Measurements from ENCODE around the gene ANKRD65. TPM values are rescaled to one million over a fixed set of nuclear protein-coding genes. Genes with fewer than 3 reads are reported as not detected.
"Not testable (repeated sequence)": the region's sequence is repeated elsewhere in the genome, so short reads cannot be mapped to it uniquely, and the experiment has no call there.

ANKRD65 gene
- polyA plus RNA-seq, 3 donors, result 9.0 to 15.7 (median 12.0) TPM

DNA sequence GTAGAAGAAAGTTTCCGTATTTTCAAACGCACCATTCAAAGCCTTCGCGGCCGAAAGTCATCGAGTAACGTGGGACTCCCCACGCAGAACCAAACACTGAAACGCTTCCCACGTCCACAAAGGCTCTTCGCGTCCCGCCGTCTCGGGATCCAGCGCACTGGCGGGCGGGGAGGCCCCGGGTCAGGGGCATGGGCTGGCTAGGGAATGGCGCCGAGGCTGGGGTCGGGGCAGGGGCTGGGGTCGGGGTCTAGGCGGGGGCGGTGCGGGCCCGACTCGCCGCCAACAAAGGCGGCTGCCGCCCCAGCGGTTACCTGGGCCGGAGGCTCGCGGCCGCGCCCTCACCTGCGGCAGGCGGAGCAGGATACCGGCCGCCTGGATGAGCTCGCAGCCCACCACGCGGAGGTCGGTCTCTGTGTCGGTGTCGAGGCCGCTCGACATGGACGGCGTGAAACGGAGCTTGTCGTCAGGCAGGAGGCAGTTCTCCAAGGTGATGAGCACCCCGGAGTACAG is 22.3 kb downstream of the ANKRD65 start:
- no peak for DNase-seq

DNA sequence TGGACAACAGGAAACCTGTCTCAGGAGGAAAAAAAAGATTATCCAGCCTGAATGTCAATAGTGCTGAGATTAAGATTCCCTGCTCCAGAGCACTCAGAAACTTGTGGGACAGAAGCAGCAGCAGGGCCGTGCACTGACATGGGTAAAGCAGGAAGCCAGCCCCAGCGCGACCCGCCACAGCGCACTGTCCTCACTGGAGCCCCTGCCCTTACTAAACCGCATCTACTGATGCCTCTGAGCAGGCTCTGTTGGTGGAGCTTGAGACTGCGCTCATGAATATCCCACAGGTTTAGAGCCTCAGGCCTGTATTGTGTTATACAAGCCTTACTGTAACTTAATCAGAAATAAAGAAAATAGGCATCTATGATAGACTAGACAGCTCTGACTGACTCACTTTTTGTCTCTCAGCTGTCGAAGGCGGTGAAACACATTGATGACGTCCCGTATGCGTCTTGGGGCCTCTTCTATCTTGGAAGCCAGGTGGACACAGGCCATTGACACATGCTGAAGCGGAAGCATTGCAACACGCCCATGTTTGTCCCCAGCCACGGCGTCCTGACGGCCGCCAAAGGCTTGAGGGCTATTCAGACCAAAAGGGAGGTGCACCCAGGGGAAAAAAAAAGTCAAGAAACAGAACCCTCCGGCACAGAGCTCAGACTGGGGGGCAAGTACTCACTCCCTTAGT is 23.1 kb downstream of the ANKRD65 start:
- no peak for DNase-seq

DNA sequence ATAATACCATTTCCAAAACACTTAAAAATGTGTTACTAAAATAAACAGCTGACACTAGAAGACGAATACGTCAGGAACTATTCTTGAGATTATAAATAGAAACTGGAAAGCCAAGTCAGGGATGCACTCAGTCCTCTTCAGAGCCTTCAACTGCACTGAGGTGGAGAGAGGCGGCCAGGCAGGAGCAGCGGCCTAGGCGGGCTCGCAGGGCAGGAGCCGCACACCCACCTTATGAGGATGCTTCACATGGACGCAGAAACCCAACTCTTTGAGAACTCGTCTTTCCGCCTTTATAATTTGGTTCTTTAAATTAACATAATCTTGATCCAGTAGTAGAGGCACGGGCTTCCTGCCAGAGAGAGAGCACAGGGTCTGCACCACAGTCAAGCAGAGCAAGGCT is 25.9 kb downstream of the ANKRD65 start:
- DNase-seq, result no peak

DNA sequence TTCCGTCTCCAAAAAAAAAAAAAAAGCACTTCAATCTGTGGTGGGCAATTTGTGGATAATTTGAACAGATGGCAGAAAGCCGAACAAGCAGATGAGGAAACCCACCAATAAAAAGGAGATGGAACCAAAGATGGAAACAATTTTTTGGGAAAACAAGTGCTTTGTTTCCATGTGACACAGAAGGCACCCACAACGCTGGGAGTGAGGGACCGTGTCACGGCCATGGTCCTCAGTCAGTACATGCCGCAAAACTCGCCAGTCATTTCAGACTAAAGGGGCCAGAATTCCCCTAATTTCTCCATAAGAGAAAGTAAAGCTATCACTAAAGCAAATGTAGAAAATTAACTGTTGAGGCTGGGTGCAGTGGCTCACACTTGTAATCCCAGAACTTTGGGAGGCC is 27.0 kb downstream of the ANKRD65 start:
- no peak for DNase-seq

DNA sequence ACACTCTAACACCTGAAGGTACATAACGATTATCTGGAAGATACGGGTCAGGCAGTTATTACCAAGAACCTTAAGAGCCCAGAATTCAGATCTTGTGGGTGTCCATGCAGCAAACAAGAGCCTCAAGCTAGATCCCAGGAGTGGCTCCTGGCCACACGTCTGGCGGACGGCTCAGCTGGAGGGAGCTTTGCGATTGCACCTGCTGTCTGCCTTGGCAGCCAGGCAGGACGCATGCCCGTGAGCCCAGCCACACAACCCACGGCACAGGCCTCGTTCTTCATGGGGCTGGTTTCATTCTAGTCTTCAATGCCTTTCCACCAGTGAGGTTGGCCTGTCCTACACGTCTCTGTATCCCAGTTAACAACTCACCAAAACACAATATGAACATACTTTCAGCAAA is 27.6 kb downstream of the ANKRD65 start:
- DNase-seq, result no peak

DNA sequence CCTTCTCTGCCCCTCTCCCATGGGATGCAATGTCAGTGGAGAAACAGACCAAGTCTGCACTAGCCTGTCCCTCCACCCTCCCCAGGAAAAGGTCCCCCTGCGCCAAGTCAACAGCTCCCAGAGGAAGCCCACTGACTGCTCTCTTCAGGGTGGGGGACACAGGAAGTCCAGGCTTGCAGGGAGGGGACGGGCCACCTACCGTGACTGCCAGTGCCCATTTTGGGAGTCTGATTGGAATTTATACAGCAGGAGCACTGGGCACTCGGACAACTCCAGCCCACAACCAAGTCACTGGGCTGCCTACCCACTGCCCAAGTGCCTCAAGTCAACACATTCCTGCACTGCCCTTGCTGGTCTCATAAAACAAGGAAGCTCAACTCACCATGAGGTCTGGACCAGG is 28.1 kb downstream of the ANKRD65 start:
- no peak for DNase-seq

DNA sequence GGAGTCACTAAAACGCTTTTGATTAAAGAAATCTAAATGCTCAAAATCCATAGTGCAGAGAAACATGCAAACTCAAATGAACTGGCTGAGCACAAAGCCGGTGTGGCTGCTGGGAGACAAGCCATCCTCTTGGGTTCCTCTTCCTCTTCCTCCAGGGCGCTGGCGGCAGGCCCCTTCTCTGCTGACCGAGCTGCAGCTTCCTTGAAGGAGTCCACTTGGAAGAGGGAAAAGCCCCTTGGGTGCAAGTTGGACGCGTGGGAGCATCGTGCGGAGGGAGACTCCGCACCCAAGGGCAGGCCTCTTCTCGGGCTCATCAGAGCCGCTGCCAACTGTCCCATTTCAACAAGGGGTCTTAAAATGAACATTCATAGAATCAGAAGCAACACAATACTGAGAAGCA is 29.9 kb downstream of the ANKRD65 start:
- no peak for DNase-seq

DNA sequence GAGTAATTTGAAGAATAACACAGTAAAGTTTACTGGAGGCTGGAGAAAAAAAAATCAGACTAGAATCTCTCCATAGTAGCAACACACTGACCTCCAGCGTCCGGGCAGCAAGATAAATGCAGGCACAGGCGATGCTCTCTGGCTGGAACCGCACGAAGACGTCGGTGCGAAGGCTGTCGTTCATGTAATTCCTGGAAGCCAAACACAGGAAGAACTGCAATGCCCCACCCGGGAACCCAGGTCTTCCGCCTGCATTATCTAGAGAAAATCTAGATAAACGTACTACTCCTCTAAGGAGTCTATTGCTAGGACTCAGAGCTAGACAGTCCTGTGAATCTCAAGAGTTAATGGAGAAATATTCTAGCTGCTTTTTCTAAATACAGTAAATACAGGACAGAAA is 30.4 kb downstream of the ANKRD65 start:
- no peak for DNase-seq

DNA sequence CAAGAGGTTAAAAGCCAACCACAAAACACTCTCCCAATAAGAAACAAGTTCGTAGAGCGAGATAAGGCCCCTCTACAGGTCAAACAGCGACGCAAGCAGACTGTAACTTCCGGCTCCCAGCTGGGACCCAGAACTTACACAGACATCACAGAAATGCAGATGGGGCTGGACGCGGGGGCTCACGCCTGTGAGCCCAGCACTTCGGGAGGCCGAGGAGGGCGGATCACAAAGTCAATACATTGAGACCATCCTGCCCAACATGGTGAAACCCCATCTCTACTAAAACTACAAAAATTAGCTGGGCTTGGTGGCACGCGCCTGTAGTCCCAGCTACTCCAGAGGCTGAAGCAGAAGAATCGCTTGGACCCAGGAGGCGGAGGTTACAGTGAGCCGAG is 33.0 kb downstream of the ANKRD65 start:
- no peak for DNase-seq

DNA sequence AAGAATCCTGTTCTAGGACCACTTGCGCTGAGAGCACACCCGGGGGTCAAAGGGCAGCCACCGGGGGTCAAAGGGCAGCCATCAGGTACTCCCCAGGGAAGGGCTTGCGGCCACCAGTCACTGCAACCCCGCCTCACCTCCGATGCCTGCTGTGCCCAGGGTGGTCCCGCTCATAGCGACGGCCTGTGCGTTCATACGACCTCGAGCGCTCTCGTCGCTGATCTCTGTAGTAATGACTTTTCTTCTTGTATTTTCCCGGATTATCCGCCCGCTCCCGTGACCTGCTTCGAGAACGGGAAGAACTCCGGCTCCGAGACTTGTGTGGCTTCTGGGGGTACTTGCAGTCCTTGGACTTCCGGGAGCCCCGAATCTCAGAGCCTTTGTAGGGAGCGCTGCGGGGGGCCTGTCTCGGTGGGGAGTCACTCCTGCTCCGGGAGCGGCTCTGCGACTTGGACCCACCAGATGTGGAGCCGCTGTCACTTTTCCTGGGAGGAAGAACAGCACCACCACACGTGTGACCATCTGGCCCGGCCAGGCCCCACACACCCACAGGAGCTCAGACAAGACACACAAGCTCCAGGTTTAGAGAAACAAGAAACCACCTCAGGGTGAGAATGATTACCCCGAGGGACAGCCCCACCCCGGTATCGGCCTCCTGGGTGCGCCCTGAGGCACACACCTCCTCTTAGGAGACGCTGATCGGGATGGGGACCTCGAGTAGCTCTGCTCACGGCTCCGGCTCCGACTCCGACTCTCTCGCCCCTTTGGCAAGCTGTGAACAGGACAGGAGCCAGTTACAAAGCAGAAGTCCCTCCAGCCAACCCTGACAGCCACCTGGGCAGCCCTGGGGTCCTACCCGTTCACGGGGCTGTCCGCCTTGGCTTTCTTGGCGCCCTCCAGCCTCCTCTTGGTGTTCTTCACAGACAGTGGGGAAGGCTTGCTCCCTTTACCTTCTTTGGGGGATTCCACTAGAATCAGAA is 33.7 kb downstream of the ANKRD65 start:
- no peak for DNase-seq

DNA sequence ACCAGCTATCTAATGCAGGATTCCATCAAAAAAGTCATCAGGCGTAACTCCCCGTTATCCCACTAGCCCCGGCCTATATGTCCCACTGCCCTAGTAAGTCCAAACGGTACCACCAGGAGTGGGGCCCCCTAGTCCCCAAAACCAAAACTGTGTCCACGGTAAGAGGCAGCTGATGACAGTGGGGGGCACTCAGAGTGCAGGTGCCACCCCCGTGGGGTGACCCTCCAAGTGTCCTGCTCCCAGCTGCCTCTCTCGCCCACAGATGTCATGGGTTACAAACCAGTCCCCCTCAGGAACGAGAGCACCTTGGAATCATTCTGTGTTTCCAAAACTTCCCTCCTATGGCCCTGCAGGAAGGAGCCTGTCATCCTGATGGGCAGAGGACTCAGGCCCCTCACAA is 35.1 kb downstream of the ANKRD65 start:
- no peak for DNase-seq

DNA sequence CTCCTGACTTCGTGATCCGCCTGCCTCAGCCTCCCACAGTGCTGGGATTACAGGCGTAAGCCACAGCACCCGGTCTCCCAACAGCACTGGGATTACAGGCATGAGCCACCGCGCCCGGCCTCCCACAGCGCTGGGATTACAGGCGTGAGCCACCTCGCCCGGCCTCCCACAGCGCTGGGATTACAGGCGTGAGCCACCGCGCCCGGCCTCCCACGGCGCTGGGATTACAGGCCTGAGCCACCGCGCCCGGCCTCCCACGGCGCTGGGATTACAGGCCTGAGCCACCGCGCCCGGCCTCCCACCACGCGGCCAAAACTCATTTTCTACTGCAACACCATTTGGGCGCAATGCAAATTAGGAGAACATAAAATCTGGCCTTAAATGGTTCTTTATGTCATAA is 35.7 kb downstream of the ANKRD65 start:
- DNase-seq, result not testable (repeated sequence)

DNA sequence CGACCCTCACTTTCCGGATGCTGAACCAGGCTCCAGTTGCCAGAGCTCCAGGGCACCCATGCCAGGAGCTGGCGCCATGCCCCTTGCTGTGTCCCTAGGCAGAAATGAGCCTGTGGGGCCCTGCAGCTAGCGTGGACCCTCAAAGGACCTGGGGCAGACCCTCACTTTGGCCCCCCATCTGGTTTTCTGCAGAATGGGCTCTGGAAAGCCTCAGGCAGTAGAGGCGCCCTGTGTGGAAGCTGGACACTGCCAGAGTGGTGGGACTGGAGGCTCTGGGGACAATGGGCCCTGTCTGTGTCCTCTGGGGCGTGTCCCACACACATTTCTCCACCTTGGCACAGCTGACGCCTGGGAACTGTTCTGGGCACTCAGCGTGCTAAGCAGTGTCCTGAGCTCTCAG is 39.8 kb downstream of the ANKRD65 start:
- no peak for DNase-seq

DNA sequence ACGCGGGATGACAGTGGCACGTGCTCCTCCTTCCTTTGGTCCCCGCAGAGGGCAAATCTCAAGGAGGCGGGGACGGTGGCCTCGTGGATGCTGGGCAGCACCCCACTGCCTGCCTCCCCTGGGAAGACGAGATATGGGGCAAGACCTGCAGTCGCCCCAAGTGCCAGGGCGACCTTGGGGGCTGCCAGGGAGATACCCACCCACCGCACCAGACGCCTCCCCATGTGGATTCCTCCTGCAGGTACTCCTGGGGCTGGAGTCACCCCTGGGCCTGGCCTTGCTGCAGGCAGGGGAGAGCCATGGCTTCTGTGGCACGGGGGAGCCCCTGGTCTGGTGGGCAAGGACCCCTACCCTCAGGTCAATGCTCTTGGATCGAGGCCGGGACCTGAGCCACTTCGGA is 40.2 kb downstream of the ANKRD65 start:
- no peak for DNase-seq

DNA sequence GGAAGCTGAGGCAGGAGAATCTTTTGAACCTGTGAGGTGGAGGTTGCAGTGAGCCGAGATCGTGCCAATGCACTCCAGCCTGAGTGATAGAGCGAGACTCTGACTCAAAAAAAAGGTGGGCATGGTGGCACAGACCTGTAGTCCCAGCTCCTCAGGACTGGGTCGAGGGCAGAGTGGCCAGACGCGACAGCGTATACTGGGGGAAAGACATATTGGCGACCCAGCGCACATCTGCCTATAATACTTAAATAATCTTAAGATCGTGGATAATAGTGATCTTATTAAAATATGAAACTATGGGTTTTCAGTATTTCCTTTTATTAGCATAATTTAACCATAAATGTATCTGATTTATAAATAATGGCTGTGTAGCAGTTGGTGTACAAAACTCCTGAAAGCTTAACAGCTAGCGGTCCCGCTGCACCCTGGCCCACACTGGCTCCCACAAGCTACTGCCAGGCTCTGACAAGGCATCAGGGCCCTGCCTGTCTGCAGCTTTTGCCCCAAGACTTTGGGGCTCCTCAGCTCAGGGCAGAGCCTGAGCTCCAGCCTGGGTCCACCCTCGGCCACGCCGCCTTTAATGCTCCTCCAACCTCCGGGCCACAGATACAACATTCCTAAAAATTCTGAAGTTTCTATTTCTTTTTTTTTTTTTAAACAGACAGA is 43.4 kb downstream of the ANKRD65 start:
- no peak for DNase-seq

DNA sequence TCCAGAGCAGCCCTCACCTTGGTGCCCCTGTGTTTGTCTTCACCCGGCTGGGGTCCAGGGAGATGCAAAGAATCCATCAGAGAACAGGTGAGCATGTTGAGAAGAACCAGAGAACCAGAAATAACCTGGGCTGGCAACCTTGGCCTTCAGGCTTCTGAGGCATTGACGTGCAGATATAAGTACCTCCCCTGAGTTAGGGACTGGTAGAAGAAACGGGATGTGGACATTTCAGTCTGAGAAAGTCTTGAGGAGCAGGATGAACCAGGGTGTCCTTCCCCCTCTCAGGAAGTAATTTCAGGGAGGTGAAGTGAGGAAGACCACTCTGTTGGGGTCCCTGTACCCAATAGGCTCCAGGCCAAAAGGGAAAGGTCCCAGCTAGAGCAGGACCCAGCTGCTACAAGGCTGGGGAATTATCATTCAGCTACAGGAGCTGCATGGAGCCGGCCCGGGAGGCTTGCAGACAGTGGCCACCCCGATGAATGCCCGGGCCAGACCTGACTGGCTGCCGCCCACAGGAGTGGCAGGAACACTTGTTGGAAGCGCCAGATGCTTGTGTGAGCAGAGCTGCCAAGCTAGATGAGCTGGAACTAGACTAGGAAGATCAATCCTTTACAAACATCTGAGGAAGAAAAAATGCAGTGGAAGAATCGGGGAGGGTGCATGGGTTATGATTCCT is 44.4 kb downstream of the ANKRD65 start:
- no peak for DNase-seq

DNA sequence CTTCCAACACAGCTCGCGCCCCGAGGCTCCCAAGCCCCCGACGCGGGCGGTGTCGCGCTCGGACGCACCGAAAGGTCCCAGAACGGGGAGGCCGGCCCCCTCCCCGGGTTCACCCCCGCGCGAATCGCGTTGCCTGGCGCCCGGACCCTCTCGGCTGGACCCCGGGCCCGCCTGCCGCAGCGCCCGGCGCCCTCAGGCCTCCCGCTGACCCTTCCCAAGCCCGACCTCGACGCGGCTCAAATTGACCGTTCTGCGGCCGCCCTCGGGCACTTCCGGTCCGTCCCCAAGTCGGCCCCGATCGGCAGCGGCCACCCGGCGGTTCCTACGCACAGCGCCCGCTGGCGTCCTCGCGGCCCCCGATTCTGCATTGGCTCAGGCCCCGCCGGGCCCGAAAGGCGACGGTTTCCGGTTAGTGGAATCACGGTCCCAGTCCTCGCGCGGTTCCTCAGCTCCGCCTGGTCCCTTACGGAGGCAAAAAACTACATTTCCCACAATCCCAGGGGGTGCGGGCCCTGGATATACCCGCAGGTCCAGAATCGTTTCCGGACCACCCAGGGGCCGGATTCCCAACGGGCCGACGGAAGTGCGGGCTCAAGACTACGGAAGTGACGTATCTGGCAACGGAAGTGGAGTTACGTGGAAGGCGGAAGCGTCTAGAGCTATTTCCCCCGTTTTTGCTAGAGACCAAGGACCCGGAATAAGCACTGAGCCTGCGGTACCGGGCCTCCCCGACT is 46.0 kb downstream of the ANKRD65 start, which contains the start of gene AURKAIP1:
Gene AURKAIP1, minus strand, starts transcription at position 279 of the 734 bp plus-strand sequence. CDS start 451 bp downstream, outside the sequence.
- peak; percentile 100 for DNase-seq

DNA sequence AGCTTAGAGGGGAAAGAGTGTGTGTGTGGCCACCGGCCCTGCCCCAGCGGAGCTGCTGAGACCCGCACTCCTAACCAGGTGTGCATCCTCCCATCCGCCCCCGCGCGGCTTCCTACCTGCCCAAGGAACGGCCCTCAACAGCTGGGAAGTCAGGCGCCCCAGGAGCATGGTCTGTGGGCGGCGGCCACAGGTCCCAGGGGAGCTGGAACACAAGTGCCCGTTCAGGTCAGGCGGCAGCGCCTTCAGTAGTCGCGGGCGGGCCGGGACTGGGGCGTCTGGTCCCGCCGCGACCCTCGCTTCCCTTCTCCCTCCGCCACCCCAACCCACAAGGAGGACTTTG is 46.5 kb downstream of the ANKRD65 start:
- no peak for DNase-seq

DNA sequence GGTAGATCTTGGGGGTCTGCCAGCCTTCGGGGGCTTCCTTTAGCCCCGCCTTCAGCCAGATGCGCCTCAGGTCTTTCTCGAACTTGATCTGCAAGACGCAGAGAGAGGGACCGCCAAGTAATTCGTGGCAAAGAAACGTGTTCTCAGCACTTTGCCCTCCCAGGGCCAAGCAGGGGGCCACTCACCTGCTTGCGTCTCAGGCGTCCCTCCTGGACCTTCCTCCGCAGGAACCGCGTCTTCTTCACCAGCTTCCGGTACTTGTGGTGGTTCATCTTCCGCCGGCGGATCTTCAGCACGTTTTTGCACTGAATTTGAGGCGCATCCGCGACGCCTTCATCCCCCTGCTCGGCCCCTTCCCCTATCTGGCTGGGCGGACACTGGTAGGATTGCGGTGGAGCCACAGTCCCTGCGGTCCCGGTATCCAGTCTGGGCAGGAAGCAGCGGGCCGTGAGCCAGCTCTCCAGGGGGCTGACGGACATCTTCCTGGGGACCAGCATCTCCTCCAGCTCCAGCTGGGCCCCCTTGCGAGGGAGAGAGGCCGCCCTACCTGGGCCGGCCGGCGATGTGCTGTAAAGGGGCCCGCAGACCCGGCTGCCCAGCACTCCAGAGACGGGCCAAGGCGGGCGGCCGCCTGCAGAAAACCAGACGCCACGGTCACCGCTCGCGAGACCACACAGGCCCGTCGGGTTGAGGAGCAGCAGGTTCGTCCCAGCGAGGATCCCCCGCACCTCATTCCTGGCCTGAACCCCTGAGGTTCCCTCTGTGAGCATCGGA is 47.1 kb downstream of the ANKRD65 start:
- no peak for DNase-seq
